ENCODE measurements around the gene NAB2. TPM values are rescaled to one million over a fixed set of nuclear protein-coding genes. Genes with fewer than 3 reads are reported as not detected.

NAB2 gene
- total RNA-seq, 1 donor = 41.8 TPM

GRCh38 chr12:57046086-57046791 is 42.7 kb upstream of the NAB2 start:
- no peak for DNase-seq (ENCODE audit: low read depth)
- no peak for TF ChIP-seq CTCF (IDR thresholded peaks at IDR 0.05; ENCODE audit: insufficient read depth, low read length)
- no peak overlapping the region for H3K4me3 ChIP-seq (ENCODE audit: low read depth, low read length)

GRCh38 chr12:57046947-57047890 is 41.7 kb upstream of the NAB2 start:
- DNase-seq (ENCODE audit: low read depth) = no peak
- TF ChIP-seq CTCF (IDR thresholded peaks at IDR 0.05; ENCODE audit: insufficient read depth, low read length) = no peak

GRCh38 chr12:57047981-57048380 is 40.9 kb upstream of the NAB2 start:
- peak; percentile 5 for DNase-seq (ENCODE audit: low read depth)
- H3K4me3 ChIP-seq (ENCODE audit: low read depth, low read length) = no peak overlapping the region
- TF ChIP-seq CTCF (IDR thresholded peaks at IDR 0.05; ENCODE audit: insufficient read depth, low read length) = no peak

More at GRCh38 chr12:57046947-57047890, 41.7 kb upstream of the NAB2 start:
- H3K4me3 ChIP-seq (ENCODE audit: low read depth, low read length) = no peak overlapping the region

- TF ChIP-seq CTCF (IDR thresholded peaks at IDR 0.05; ENCODE audit: insufficient read depth, low read length) = no peak
- DNase-seq (ENCODE audit: low read depth) = no peak
- H3K4me3 ChIP-seq (ENCODE audit: low read depth, low read length) = no peak overlapping the region
Observed at GRCh38 chr12:57048423-57049118, 40.3 kb upstream of the NAB2 start.

GRCh38 chr12:57049119-57049446 is 39.8 kb upstream of the NAB2 start:
- no peak for DNase-seq (ENCODE audit: low read depth)
- TF ChIP-seq CTCF (IDR thresholded peaks at IDR 0.05; ENCODE audit: insufficient read depth, low read length) = no peak
- H3K4me3 ChIP-seq (ENCODE audit: low read depth, low read length) = no peak overlapping the region

- no peak for TF ChIP-seq CTCF (IDR thresholded peaks at IDR 0.05; ENCODE audit: insufficient read depth, low read length)
- peak; percentile 15 for DNase-seq (ENCODE audit: low read depth)
- H3K4me3 ChIP-seq (ENCODE audit: low read depth, low read length) = no peak within 1 kb of the TSS
Observed at GRCh38 chr12:57049890-57050289, 39.0 kb upstream of the NAB2 start, which contains the start of gene MYO1A. TSS of gene MYO1A (minus strand) at chr12:57050129. CDS start at chr12:57048323, 1,806 bp downstream.

All from fibroblast of the aortic adventitia (primary cell).